Endothelial cell of umbilical vein (primary cell): Measurements from ENCODE around the gene SIRPA. TPM values are rescaled to one million over a fixed set of nuclear protein-coding genes. Genes with fewer than 3 reads are reported as not detected.
A peak's percentile ranks its signal among the peaks of the same experiment; 100 is the strongest.

ENCODE experiments used
- BruUV-seq: library from RNA; stranded (reverse); fragments of 400-500 nt; replicated peaks from 2 replicates; lab custom pipeline; 2021; lab: Mats Ljungman, UMichigan
- CTCF ChIA-PET: fragments of 300-600, 350-600 bp; sonication (Branson Sonifier 250); formaldehyde crosslinking; loops from one replicate; lab custom pipeline; 2021; ENCODE audit warnings: antibody characterized with exemption, inconsistent platforms; lab: Charles Lee
- POLR2A ChIA-PET: fragments of 300-600, 350-600 bp; sonication (Branson Sonifier 250); formaldehyde crosslinking; loops from one replicate; lab custom pipeline; 2021; ENCODE audit warnings: antibody characterized with exemption, inconsistent platforms; lab: Charles Lee
- DNase-seq: peaks from one replicate; pipeline ENCODE4 v3.0.0-alpha.2; 2011; ENCODE audit warnings: low read depth, low spot score
- FAIRE-seq: peaks from 2 replicates; lab custom pipeline; 2011; peaks lifted over from hg19 to GRCh38; lab: Jason Lieb, UNC
- H2AFZ ChIP-seq: 2 replicates; pipeline ENCODE4 v1.6.0; 2012; ENCODE audit warnings: low read depth, low read length, control low read depth, inconsistent platforms
- H3K27ac ChIP-seq: 2 replicates; pipeline ENCODE4 v1.5.1; 2011; ENCODE audit warnings: low read depth, mild to moderate bottlenecking, control low read depth, low read length, moderate library complexity; ENCODE audit not compliant: insufficient read depth
- H3K27me3 ChIP-seq, 2 experiments: 2 replicates each; pipeline versions ENCODE4 v1.6.0 to v1.6.1; 2011; ENCODE audit warnings: low read length in 2 of 2, mixed read lengths in 1 of 2; ENCODE audit not compliant: control insufficient read depth in 2 of 2, insufficient read depth in 2 of 2
- H3K36me3 ChIP-seq, 2 experiments: 2 replicates in 1 of 2; 3 replicates in 1 of 2; pipeline ENCODE4 v1.5.1; 2011; ENCODE audit warnings: low read length in 2 of 2, mild to moderate bottlenecking in 1 of 2, moderate library complexity in 1 of 2; ENCODE audit not compliant: control insufficient read depth in 2 of 2, insufficient read depth in 2 of 2; ENCODE audit errors: extremely low read depth in 1 of 2
- H3K4me1 ChIP-seq: 3 replicates; pipeline ENCODE4 v1.5.1; 2011; ENCODE audit warnings: mild to moderate bottlenecking, low read length; ENCODE audit not compliant: control insufficient read depth, insufficient read depth; ENCODE audit errors: extremely low read depth
- H3K4me2 ChIP-seq: 2 replicates; pipeline ENCODE4 v1.6.1; 2011; ENCODE audit warnings: low read length, control low read depth, mixed read lengths; ENCODE audit not compliant: insufficient read depth
- H3K4me3 ChIP-seq, 3 experiments: fragments of 200-600 bp in 1 of 3; sonication (generic), shearing (Covaris generic) in 1 of 3; replicated peaks in 1 of 3; 2 replicates each; pipeline ENCODE4 v1.5.1; 2011 to 2016; ENCODE audit warnings: control low read depth in 3 of 3, low read length in 3 of 3, mild to moderate bottlenecking in 2 of 3, inconsistent platforms in 1 of 3, low read depth in 1 of 3, moderate library complexity in 1 of 3; ENCODE audit not compliant: insufficient read depth in 1 of 3
- H3K79me2 ChIP-seq: 2 replicates; pipeline ENCODE4 v1.6.0; 2012; ENCODE audit warnings: low read length, inconsistent platforms; ENCODE audit not compliant: control insufficient read depth, insufficient read depth
- H3K9ac ChIP-seq: replicated peaks from 2 replicates; pipeline ENCODE3; 2011; ENCODE audit warnings: low read length, control low read depth; ENCODE audit not compliant: insufficient read depth; ENCODE audit errors: extremely low read depth
- H3K9me1 ChIP-seq: replicated peaks from 3 replicates; pipeline ENCODE4 v1.6.0; 2011; ENCODE audit warnings: mild to moderate bottlenecking, low read length; ENCODE audit not compliant: control insufficient read depth, insufficient read depth; ENCODE audit errors: extremely low read depth
- H3K9me3 ChIP-seq: replicated peaks from 2 replicates; pipeline ENCODE4 v1.5.1; 2012; ENCODE audit warnings: low read length, inconsistent platforms; ENCODE audit not compliant: control insufficient read depth, insufficient read depth
- H4K20me1 ChIP-seq: replicated peaks from 2 replicates; pipeline ENCODE3; 2011; ENCODE audit warnings: mild to moderate bottlenecking, low read length; ENCODE audit not compliant: control insufficient read depth, insufficient read depth; ENCODE audit errors: extremely low read depth
- EZH2 ChIP-seq: IDR thresholded peaks from 2 replicates; pipeline ENCODE4 v1.6.1; 2012; ENCODE audit warnings: borderline replicate concordance, low read depth, mild to moderate bottlenecking, moderate library complexity, low read length, inconsistent platforms; ENCODE audit not compliant: severe bottlenecking
- FOS ChIP-seq: IDR thresholded peaks from 2 replicates; pipeline ENCODE4 v1.6.1; 2011; ENCODE audit warnings: mild to moderate bottlenecking, low read length, moderate library complexity, borderline replicate concordance; ENCODE audit not compliant: insufficient read depth
- GATA2 ChIP-seq: IDR thresholded peaks from 2 replicates; pipeline ENCODE4 v1.7.0; 2011; ENCODE audit warnings: low read depth, mild to moderate bottlenecking, moderate library complexity, mixed read lengths, low read length; ENCODE audit not compliant: insufficient read length, insufficient read depth
- JUN ChIP-seq: IDR thresholded peaks from 2 replicates; pipeline ENCODE4 v1.6.1; 2011; ENCODE audit warnings: borderline replicate concordance, low read depth; ENCODE audit not compliant: insufficient read length, insufficient read depth
- MYC ChIP-seq: IDR thresholded peaks from one replicate; pipeline ENCODE4 v1.6.1; 2011; ENCODE audit warnings: mild to moderate bottlenecking, low read depth, low read length
- POLR2A ChIP-seq: IDR thresholded peaks from 2 replicates; pipeline ENCODE4 v1.6.1; 2012; ENCODE audit warnings: low read depth, mild to moderate bottlenecking, control low read depth, low read length
- POLR2AphosphoS5 ChIP-seq: IDR thresholded peaks from 2 replicates; pipeline ENCODE4 v1.6.1; 2012; ENCODE audit warnings: low read depth, mild to moderate bottlenecking, control low read depth, low read length, moderate library complexity; ENCODE audit not compliant: insufficient read depth
- dilution Hi-C: fragments of 300-500 bp; cut with MboI; formaldehyde crosslinking; loops from one replicate; pipeline ENCODE4 v1.15.0; 2019; ENCODE audit warnings: low sequenced_read_pairs; ENCODE audit not compliant: extremely low pct_ligation_motif_present
- intact Hi-C: fragments of 100-400 bp; cut with micrococcal nuclease; formaldehyde crosslinking; loops from one replicate; pipeline ENCODE4 v1.10.0; 2022
- polyA plus RNA-seq, 4 experiments: library from polyadenylated mRNA; depleted of rRNA in 3 of 4; stranded (reverse) in 3 of 4; unstranded in 1 of 4; fragments of >200 nt; gene quantifications; 2 replicates each; pipeline versions ENCODE4 v1.2.1 to v1.2.3, GENCODE V29; 2011 to 2012; ENCODE audit warnings: missing spikeins in 1 of 4
- total RNA-seq: library from RNA; stranded (reverse); gene quantifications from 2 replicates; pipeline ENCODE4 v1.2.3, GENCODE V29; 2021
- TF ChIP-seq, protein P1 (sequence below), 2 donors: IDR thresholded peaks; 1 replicate in 1 of 2; 2 replicates in 1 of 2; pipeline ENCODE4 v1.5.1; 2011; ENCODE audit warnings: low read length in 2 of 2, mild to moderate bottlenecking in 2 of 2, moderate library complexity in 2 of 2, control low read depth in 1 of 2, inconsistent platforms in 1 of 2, low read depth in 1 of 2; ENCODE audit not compliant: insufficient read depth in 1 of 2; ENCODE audit errors: extremely low read depth in 1 of 2
- TF ChIP-seq, protein P2 (sequence below): IDR thresholded peaks from 2 replicates; pipeline ENCODE4 v1.6.1; 2011; ENCODE audit not compliant: insufficient read depth, insufficient read length

SIRPA gene
- total and polyA plus RNA-seq, 2 donors (not counting 3 experiments of a cell fraction or from before 2014, with no cell fraction given) = 29.9 to 59.2 TPM

GRCh38 chr20:1887321-1887720 lies 7.9 kb upstream of the SIRPA start:
- no TSS peak for BruUV-seq
- FAIRE-seq (peak; percentile 76), DNase-seq (peak; percentile 8)
- Histone ChIP-seq H3K27me3 (peaks cover 0 to 7% of the 10 kb centered on the region in 2 experiments), H3K27ac (no peak overlapping the region), H3K4me3 (no peak overlapping the region), H2AFZ (no peak overlapping the region), H3K36me3 (no peaks in the 10 kb centered on the region), H4K20me1 (no peaks in the 10 kb centered on the region), H3K9ac (no peak overlapping the region), H3K9me3 (no peaks in the 10 kb centered on the region), H3K9me1 (no peaks in the 10 kb centered on the region), H3K79me2 (no peaks in the 10 kb centered on the region), H3K4me1 (peaks cover 4% of the 10 kb centered on the region), H3K4me2 (no peak overlapping the region)
- intact Hi-C loops = no loop called here
- POLR2A ChIA-PET = no interaction called here
- CTCF ChIA-PET = interaction anchor here (1.3 to 2.3 kb wide), 3 partner anchors 76 to 285 kb away, joined by 4 to 14 read pairs (median 4); no protein-coding TSS in a partner anchor
- TF ChIP-seq POLR2A = no peak
- no peak for TF ChIP-seq EZH2
- no peak for TF ChIP-seq FOS
- TF ChIP-seq, protein P1, sequence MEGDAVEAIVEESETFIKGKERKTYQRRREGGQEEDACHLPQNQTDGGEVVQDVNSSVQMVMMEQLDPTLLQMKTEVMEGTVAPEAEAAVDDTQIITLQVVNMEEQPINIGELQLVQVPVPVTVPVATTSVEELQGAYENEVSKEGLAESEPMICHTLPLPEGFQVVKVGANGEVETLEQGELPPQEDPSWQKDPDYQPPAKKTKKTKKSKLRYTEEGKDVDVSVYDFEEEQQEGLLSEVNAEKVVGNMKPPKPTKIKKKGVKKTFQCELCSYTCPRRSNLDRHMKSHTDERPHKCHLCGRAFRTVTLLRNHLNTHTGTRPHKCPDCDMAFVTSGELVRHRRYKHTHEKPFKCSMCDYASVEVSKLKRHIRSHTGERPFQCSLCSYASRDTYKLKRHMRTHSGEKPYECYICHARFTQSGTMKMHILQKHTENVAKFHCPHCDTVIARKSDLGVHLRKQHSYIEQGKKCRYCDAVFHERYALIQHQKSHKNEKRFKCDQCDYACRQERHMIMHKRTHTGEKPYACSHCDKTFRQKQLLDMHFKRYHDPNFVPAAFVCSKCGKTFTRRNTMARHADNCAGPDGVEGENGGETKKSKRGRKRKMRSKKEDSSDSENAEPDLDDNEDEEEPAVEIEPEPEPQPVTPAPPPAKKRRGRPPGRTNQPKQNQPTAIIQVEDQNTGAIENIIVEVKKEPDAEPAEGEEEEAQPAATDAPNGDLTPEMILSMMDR (IDR thresholded peaks at IDR 0.05; ENCODE audit: extremely low read depth in 1 of 2, insufficient read depth in 1 of 2, low read depth in 1 of 2, low read length in 2 of 2) = no peak
- TF ChIP-seq, protein P2, sequence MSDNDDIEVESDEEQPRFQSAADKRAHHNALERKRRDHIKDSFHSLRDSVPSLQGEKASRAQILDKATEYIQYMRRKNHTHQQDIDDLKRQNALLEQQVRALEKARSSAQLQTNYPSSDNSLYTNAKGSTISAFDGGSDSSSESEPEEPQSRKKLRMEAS = no peak
- no peak for TF ChIP-seq POLR2AphosphoS5
- TF ChIP-seq JUN = no peak
- TF ChIP-seq MYC = no peak
- TF ChIP-seq GATA2 = no peak
- dilution Hi-C loops = no loop called here
